Skin of body (tissue), 2 donors: ENCODE results near the gene PGA4. TPM values are rescaled to one million over a fixed set of nuclear protein-coding genes. Genes with fewer than 3 reads are reported as not detected.
"Not testable (repeated sequence)": the region's sequence is repeated elsewhere in the genome, so short reads cannot be mapped to it uniquely, and the experiment has no call there.

Experiments used
- DNase-seq: peaks from one replicate; lab custom pipeline; 2025; lab: John Stamatoyannopoulos, UW
- total RNA-seq: library from RNA; depleted of rRNA; stranded (reverse); fragments of >200 nt; gene quantifications from one replicate; pipeline ENCODE4 v1.2.3, GENCODE V29; 2014

PGA4 gene
- total RNA-seq, 1 donor from 2014 or later, result 3.5 TPM

DNA sequence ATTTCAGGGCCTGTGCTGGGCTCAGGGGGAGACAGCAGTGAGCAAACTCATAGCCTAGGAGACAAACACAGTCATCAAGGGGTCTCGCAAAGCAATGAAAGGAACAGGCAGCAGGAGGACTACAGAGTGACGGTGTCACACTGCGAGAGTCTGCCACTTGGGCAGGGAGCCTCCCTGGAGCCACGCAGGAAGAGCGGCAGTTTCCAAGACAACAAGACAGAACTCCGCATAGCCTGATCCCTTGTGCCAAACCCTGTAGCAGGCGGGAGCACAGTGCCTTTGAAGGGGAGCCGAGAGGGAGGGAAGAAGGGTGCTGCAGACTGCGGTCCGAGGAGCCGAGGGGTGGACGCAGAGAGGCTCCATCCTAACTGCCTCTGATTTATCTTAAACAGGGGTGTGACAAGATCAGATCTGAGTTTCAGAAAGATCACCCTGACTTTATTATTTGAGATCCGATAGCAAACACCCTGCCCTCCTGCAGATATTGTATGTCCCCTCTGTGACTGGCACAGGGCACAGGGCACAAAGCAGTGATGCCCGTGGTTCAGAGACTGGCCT, 17.6 kb upstream of the PGA4 start:
- DNase-seq, result not testable (repeated sequence)

DNA sequence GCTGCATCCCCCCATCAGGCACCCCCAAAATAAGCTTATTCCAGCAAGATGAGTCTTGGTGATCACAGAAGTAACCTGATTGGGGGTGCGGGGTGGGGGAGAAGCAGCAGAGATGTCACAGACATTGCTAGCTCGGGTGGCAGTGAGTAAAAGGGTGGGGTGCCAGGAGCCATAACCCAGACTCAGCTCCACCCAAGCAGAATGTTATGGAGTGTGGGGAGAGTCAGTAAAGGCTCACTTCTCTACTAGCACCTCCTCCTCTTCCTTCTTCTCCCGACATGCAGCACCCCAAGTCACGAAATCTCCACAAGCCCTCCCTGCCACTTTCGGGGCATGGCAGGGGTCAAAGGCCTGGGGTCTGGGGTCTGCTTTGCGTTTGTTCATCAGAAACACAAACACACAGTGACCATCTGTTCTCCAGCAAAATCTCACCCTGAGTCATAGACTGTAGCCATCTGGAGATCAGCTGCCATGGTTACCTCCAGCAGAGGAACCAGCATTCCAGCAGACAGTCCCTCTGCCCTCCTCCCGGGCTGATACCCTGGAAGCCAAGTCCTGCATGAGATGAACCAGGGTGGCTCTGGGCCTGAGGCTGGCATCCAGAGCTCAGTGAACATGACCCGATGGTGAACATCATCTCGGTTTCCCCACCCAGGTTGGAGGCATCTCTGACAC, 14.4 kb upstream of the PGA4 start:
- not testable (repeated sequence) for DNase-seq

DNA sequence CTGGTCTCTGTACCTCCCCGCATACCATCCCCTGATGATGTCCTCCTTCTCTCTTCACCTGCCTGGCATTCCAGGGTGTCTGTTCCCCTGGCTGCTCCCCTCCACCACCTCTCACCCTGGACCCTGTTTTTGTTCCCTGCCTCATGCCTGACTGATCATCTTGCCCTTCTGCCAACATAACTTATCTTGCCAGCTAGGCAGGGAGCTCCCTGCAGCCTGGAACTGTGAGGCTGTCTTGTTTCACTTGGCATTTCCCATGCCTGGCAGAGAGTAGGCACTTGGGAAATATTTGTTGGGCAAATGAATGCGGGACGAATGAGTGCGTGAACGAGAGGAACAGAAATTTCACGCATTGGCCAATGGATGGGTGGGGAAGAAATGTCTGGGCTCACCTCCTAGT, 11.5 kb upstream of the PGA4 start:
- not testable (repeated sequence) for DNase-seq

DNA sequence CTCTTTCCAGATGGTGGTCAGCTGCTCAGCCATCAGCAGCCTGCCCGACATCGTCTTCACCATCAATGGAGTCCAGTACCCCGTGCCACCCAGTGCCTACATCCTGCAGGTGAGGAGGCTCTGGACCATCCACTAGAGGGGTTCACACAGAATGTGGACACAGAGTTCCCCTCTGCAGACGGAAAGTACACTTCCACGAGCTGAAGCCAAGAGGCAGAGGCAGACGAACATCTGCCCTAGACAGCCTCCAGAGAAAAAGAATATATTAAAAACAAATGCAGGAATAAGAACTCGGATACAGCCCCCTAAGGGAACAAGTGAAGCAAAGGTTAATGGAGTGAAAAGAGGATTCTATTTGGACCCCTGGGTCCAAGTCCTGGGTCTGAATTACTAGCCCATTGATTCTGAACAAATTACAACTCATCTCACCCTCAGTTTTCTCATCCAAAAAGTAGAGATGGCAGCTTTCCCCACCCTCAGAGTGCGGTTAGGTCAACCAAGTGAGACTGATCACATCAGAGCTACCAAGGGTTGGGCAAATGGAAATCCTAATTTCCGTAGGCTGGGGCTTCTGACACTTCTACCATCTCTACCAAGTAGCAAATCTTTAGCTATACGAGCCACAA, 10.7 kb upstream of the PGA4 start:
- DNase-seq, result not testable (repeated sequence)

DNA sequence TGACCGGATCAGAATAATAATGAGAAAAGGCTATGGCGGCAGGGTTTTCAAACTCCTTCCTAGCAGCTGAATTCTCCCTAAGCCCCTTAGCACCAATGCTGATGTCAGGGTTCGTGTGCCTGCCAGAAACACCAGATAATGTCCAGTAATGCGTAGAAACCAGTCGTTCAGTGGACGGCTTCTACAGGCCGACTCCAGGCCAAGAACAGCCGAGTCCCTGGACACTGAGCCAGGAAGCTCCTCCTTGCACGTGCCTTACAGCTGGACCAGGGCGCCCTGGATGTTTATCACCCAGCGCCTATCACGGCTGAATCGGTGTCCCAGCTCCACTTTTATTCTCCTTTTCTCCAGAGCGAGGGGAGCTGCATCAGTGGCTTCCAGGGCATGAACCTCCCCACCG, 9.9 kb upstream of the PGA4 start:
- DNase-seq, result not testable (repeated sequence)

DNA sequence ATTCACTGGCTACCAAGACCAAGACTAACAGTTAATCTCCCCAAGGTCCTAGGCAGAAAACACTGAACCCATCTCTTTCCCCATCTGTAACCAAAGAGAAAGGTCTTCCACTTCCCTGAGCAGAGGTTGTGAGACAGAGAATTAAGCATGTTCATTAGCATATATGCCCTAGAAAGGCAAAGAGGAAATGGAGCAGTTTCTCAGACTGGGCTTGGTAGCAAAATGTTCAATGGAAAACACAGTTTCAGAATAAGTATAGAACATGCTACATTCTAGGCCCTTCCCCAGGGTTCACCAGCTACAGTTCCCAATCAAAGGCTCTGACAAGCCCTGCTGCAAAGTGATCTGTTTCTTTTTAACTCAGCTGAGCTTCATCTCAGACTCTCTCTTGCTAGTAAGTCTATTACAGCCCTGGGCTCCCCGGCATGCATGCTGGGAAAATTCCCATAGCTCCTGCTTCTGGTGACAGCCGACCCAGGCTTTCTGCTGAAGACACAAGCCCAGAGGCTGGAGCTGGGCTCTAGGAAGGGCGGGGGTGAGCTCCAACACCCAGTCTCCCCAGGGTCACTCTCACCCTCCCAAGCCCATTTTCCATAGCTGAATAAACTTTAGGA, 8.3 kb upstream of the PGA4 start:
- DNase-seq, result not testable (repeated sequence)

DNA sequence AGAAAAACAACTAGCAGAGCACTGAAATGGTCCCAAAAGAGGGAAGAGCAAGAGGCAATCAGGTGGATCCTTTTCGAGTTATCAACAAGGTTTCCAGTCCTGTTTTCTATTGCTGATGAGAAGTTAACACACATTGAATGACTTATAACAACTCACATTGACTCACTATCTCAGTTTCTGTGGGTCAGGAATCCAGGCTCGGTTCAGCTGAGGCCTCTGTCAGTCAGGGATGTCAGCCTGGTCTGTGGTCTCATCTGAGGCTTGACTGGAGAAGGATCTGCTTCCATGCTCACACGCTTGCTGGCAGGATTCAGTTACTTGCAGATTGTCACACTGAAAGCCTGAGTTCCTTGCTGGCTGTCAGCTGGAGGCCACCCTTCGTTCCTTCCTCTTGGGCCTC, 3.8 kb upstream of the PGA4 start:
- not testable (repeated sequence) for DNase-seq

DNA sequence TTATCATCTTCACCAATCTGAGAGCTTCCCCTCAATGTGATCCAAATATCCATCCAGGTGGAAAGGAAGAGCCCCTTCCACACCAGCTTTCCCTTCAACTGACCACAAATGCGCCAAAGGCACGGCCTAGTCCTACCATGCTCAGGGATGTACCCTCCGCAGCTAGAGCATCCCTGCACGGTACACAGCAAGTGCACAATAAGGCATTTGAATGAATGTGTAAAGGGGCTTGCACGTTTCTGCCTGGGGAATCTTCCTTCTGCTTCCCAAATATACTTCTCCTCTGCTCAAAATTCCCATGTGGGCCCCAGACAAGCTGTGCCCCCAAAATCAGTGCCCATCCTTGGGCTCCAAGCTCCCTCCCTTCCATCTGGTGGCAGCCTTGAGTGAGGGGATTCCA, 3.1 kb upstream of the PGA4 start:
- DNase-seq, result not testable (repeated sequence)

DNA sequence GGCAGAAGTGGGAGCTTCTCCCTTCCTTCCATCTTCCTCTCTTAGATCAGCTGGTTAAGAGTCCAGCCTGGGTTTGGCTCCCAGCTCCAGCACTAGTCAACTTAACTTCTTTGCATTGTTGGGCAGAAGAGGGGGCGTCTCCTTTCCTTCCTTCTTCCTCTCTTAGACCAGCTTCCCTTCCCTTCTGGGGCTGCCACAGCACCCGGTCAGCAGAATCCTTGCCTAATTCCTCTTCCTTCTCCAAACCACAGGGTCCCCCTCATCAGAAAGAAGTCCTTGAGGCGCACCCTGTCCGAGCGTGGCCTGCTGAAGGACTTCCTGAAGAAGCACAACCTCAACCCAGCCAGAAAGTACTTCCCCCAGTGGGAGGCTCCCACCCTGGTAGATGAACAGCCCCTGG, 545 bp downstream of the PGA4 start:
- DNase-seq, result not testable (repeated sequence)

DNA sequence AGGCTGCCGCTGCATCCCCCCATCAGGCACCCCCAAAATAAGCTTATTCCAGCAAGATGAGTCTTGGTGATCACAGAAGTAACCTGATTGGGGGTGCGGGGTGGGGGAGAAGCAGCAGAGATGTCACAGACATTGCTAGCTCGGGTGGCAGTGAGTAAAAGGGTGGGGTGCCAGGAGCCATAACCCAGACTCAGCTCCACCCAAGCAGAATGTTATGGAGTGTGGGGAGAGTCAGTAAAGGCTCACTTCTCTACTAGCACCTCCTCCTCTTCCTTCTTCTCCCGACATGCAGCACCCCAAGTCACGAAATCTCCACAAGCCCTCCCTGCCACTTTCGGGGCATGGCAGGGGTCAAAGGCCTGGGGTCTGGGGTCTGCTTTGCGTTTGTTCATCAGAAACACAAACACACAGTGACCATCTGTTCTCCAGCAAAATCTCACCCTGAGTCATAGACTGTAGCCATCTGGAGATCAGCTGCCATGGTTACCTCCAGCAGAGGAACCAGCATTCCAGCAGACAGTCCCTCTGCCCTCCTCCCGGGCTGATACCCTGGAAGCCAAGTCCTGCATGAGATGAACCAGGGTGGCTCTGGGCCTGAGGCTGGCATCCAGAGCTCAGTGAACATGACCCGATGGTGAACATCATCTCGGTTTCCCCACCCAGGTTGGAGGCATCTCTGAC, 4.5 kb downstream of the PGA4 start:
- not testable (repeated sequence) for DNase-seq

DNA sequence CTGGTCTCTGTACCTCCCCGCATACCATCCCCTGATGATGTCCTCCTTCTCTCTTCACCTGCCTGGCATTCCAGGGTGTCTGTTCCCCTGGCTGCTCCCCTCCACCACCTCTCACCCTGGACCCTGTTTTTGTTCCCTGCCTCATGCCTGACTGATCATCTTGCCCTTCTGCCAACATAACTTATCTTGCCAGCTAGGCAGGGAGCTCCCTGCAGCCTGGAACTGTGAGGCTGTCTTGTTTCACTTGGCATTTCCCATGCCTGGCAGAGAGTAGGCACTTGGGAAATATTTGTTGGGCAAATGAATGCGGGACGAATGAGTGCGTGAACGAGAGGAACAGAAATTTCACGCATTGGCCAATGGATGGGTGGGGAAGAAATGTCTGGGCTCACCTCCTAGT, 7.3 kb downstream of the PGA4 start:
- not testable (repeated sequence) for DNase-seq

DNA sequence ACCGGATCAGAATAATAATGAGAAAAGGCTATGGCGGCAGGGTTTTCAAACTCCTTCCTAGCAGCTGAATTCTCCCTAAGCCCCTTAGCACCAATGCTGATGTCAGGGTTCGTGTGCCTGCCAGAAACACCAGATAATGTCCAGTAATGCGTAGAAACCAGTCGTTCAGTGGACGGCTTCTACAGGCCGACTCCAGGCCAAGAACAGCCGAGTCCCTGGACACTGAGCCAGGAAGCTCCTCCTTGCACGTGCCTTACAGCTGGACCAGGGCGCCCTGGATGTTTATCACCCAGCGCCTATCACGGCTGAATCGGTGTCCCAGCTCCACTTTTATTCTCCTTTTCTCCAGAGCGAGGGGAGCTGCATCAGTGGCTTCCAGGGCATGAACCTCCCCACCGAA, 8.9 kb downstream of the PGA4 start:
- DNase-seq, result not testable (repeated sequence)

DNA sequence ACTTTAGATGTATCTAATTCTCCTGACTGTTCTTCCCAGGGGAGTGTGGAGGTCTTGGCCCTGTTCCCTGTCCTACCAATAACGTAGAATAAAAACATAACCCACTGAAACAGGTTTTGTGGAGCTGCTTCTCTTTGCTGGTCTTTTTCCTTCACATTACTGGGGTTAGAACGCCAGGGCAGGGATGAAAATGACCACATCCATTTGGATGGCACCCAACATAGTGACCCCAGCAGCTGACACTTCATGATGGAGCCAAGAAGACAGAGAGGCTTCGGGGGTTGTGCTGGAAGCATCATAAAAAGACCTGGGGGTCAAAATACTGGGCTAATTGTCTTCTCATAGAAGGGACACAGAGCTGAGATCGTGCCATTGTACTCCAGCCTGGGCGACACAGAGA, 9.4 kb downstream of the PGA4 start:
- DNase-seq, result not testable (repeated sequence)

DNA sequence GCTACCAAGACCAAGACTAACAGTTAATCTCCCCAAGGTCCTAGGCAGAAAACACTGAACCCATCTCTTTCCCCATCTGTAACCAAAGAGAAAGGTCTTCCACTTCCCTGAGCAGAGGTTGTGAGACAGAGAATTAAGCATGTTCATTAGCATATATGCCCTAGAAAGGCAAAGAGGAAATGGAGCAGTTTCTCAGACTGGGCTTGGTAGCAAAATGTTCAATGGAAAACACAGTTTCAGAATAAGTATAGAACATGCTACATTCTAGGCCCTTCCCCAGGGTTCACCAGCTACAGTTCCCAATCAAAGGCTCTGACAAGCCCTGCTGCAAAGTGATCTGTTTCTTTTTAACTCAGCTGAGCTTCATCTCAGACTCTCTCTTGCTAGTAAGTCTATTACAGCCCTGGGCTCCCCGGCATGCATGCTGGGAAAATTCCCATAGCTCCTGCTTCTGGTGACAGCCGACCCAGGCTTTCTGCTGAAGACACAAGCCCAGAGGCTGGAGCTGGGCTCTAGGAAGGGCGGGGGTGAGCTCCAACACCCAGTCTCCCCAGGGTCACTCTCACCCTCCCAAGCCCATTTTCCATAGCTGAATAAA, 10.5 kb downstream of the PGA4 start:
- not testable (repeated sequence) for DNase-seq

DNA sequence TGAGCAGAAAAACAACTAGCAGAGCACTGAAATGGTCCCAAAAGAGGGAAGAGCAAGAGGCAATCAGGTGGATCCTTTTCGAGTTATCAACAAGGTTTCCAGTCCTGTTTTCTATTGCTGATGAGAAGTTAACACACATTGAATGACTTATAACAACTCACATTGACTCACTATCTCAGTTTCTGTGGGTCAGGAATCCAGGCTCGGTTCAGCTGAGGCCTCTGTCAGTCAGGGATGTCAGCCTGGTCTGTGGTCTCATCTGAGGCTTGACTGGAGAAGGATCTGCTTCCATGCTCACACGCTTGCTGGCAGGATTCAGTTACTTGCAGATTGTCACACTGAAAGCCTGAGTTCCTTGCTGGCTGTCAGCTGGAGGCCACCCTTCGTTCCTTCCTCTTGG, 15.0 kb downstream of the PGA4 start:
- DNase-seq, result not testable (repeated sequence)

DNA sequence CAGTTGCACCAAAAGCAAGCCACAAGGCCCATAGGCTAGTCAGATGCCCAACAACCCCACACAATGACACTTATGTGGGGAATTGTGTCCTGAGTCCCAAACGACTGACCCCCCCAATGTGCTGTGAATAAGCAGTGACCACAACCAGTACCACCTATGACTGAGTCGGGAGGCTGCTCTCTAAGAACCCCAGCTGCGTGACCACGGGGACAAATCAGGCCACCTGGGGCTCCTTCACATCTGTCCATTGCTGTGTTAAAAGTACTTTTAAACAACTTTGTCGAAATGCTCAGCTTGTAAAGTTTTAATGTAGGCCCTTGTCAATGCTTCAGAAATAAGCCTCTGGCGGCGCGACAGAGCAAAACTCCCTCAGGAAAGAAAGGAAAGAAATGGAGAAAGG, 18.1 kb downstream of the PGA4 start:
- not testable (repeated sequence) for DNase-seq

DNA sequence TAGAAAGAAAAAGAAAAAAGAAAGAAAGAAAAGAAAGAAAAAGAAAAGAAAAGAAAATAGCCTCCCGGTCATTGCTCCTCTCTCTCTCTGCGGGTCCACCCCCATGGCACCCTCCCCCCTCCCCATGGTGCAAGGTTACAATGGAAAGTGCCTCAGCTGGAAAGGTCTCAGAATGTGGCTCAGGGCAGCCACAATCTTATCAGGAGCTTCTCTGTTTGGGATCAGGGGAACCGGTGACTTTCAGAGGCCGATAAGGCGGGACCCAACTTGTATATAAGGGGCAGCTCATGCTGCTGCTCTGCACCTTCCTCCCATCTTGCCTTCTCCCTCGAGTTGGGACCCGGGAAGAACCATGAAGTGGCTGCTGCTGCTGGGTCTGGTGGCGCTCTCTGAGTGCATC, 18.7 kb downstream of the PGA4 start, which contains the start of gene PGA5:
Gene PGA5, plus strand, starts transcription at position 301 of the 400 bp plus-strand sequence. Its CDS starts 52 bp downstream, at position 353.
- not testable (repeated sequence) for DNase-seq

DNA sequence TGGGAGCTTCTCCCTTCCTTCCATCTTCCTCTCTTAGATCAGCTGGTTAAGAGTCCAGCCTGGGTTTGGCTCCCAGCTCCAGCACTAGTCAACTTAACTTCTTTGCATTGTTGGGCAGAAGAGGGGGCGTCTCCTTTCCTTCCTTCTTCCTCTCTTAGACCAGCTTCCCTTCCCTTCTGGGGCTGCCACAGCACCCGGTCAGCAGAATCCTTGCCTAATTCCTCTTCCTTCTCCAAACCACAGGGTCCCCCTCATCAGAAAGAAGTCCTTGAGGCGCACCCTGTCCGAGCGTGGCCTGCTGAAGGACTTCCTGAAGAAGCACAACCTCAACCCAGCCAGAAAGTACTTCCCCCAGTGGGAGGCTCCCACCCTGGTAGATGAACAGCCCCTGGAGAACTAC, 19.4 kb downstream of the PGA4 start:
- DNase-seq, result not testable (repeated sequence)

DNA sequence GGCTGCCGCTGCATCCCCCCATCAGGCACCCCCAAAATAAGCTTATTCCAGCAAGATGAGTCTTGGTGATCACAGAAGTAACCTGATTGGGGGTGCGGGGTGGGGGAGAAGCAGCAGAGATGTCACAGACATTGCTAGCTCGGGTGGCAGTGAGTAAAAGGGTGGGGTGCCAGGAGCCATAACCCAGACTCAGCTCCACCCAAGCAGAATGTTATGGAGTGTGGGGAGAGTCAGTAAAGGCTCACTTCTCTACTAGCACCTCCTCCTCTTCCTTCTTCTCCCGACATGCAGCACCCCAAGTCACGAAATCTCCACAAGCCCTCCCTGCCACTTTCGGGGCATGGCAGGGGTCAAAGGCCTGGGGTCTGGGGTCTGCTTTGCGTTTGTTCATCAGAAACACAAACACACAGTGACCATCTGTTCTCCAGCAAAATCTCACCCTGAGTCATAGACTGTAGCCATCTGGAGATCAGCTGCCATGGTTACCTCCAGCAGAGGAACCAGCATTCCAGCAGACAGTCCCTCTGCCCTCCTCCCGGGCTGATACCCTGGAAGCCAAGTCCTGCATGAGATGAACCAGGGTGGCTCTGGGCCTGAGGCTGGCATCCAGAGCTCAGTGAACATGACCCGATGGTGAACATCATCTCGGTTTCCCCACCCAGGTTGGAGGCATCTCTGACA, 23.3 kb downstream of the PGA4 start:
- not testable (repeated sequence) for DNase-seq

DNA sequence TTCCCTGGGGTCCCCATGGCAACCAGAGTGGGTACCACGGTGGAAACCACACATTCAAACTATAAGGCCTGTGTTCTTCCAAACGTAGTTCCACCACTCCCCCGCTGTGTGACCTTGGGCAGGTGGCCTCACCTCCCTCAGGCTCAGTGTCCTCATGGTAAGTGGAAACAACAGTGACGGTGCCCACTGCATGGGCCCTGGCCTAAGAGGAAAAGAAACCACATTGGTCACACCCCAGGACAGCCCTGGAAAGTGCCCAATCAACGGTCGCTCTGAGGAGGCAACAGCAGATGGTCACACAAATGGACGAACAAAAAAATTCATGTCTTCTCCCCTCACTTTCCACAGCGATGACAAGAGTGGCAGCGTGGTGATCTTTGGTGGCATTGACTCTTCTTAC, 25.9 kb downstream of the PGA4 start:
- not testable (repeated sequence) for DNase-seq

DNA sequence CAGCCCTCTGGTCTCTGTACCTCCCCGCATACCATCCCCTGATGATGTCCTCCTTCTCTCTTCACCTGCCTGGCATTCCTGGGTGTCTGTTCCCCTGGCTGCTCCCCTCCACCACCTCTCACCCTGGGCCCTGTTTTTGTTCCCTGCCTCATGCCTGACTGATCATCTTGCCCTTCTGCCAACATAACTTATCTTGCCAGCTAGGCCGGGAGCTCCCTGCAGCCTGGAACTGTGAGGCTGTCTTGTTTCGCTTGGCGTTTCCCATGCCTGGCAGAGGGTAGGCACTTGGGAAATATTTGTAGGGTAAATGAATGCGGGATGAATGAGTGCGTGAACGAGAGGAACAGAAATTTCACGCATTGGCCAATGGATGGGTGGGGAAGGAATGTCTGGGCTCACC, 27.1 kb downstream of the PGA4 start:
- not testable (repeated sequence) for DNase-seq
